Duodenal mucosa (tissue), 2 donors: ENCODE results near the gene CSF1R.
A peak's percentile ranks its signal among the peaks of the same experiment; 100 is the strongest.

Source experiments
- H3K27ac ChIP-seq: one replicate; pipeline ENCODE4 v1.7.0; 2013; ENCODE audit warnings: low read depth, low read length
- H3K27me3 ChIP-seq, 2 donors: one replicate each; pipeline ENCODE4 v1.7.0; 2013; ENCODE audit warnings: low read length in 2 of 2, control low read depth in 1 of 2; ENCODE audit not compliant: insufficient read depth in 2 of 2, control insufficient read depth in 1 of 2
- H3K36me3 ChIP-seq, 2 donors: one replicate each; pipeline ENCODE4 v1.7.0; 2013; ENCODE audit warnings: low read length in 2 of 2, control low read depth in 1 of 2; ENCODE audit not compliant: insufficient read depth in 2 of 2, control insufficient read depth in 1 of 2
- H3K4me1 ChIP-seq, 2 donors: one replicate each; pipeline ENCODE4 v1.7.0; 2013; ENCODE audit warnings: low read length in 2 of 2, control low read depth in 1 of 2; ENCODE audit not compliant: insufficient read depth in 2 of 2, control insufficient read depth in 1 of 2
- H3K4me3 ChIP-seq, 2 donors: one replicate each; pipeline ENCODE4 v1.7.0; 2013; ENCODE audit warnings: low read length in 2 of 2, low read depth in 1 of 2
- H3K9ac ChIP-seq, 2 donors: one replicate each; pipeline ENCODE4 v1.7.0; 2013; ENCODE audit warnings: low read length in 2 of 2, low read depth in 1 of 2
- H3K9me3 ChIP-seq, 2 donors: one replicate each; pipeline ENCODE4 v1.7.0; 2013; ENCODE audit warnings: low read length in 2 of 2, control low read depth in 1 of 2; ENCODE audit not compliant: control insufficient read depth in 1 of 2

CSF1R gene

DNA sequence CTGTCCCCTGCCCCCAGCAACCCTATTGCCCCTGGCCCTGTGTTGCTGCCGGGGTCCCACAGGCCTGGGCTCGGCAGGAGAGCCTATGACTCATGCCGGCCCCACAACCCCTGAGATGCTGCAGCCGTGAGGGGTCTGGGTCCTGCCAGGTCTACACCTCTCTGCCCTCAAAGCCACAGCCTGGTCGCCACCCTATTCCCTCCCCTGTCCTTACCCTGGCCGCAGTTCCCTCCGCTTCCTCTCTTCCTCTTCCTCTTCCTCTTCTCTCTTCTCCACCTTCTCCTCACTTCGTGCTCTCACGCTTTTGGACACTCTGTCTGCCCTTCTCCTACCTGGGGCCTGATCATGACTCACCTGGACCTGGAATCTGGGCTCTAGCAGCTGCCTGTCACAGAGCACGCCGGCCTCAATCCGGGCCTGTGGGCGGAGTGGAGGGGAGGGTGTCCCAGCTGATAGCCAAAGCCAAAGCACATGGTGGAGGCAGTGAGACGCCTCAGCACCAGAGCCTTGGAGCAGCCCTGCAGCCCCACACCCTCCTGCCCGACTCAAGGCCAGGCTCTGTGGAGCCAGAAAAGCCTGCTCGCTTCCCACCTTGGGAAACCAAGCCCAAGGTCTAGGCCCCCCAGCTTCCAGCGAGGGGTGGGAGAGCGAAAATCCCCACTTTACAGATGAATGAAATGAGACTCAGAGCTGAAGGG is 26.8 kb upstream of the CSF1R start:
- Histone ChIP-seq H3K36me3 (no peaks in the 10 kb centered on the region), H3K27me3 (no peaks in the 10 kb centered on the region), H3K9me3 (no peaks in the 10 kb centered on the region), H3K9ac (no peak overlapping the region), H3K4me3 (no peak overlapping the region), H3K27ac (no peak overlapping the region), H3K4me1 (peaks cover 14 to 18% of the 10 kb centered on the region in 2 donors)

DNA sequence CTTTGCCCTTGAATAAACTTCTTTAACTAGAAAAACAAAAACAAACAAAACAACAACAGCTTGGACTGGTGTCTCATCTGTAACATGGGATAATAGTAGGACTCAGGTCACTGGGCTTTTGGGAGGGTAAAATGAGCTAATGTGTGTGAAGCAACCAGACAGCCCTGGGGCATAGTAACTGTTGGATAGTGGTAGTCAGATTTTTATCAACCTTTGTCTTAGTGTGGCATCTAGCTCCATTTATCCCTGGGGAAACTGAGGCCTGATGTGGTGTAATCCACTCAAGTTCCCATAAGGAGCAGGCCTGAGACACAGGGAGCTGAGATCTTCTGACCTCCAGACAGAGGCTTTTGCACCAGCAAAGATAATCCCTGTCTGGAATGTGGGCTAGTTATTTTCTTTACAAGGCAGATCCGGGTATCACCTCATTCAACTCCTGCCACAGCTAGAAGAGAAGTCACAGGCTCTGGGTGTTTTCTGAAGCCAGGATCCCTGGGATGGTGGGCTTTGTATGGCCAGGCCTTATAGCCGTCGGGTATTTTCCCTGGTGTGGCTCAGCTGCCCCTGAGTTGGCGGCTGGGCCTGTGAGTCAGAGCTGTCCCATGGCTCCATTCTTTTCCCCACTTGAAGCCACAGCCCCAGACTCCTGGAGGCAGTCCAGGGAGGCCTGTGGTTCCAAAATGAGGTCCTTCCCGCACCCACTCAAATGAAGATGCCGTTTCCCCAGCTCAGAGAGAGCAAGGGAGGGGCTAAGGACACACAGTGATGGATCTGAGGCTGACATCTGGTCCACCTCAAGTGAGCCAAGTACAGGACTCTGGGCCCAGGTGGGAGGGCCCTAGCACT is 26.1 kb upstream of the CSF1R start:
- H3K4me3 ChIP-seq = no peak overlapping the region
- H3K4me1 ChIP-seq = peaks cover 22 to 25% of the 10 kb centered on the region in 2 donors
- no peak overlapping the region for H3K27ac ChIP-seq
- H3K36me3 ChIP-seq = no peaks in the 10 kb centered on the region
- no peak overlapping the region for H3K9ac ChIP-seq
- no peaks in the 10 kb centered on the region for H3K27me3 ChIP-seq
- H3K9me3 ChIP-seq = no peaks in the 10 kb centered on the region

DNA sequence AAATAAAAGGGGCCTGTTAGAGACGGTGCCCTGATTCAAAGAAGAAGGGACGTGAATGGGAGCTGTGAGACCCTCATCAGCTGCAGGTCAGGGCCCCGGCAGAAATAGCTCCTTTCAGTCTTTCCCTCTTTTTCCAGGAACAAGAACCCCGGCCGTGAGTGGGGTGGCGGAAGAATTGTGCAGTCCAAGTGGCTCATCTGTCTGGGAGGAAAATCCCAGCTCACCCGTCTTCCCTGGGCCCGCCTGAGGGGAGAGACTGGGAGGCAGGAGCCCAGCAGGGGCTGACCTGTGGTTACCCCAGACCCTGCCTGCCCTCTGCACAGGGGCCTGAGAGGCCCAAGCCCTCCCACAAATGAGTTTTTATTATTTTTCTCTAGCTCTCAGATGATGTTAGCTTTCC is 24.8 kb upstream of the CSF1R start:
- Histone ChIP-seq H3K36me3 (no peaks in the 10 kb centered on the region), H3K4me3 (no peak overlapping the region), H3K27ac (no peak overlapping the region), H3K9ac (no peak overlapping the region), H3K27me3 (no peaks in the 10 kb centered on the region), H3K9me3 (no peaks in the 10 kb centered on the region), H3K4me1 (peaks cover 35 to 39% of the 10 kb centered on the region in 2 donors)

DNA sequence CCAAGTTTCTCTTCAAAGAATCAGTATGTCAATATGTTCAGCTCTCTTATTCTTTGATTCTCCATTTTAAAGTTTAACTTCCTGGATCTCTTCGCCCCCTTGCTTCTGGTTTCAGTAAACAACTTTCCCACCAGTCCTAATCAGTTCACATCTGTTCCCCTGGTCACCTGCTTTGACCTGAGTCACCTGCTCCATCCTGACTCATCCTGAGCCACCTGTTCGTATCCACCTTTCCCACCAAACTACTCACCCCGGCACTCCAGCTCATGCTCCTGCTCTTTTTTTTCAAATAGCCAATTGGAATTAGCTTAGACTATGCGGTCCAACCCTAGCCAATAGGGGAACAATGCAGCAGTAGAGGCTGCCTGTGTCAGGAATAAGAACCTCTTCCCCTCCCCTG is 23.6 kb upstream of the CSF1R start:
- no peaks in the 10 kb centered on the region for H3K36me3 ChIP-seq

DNA sequence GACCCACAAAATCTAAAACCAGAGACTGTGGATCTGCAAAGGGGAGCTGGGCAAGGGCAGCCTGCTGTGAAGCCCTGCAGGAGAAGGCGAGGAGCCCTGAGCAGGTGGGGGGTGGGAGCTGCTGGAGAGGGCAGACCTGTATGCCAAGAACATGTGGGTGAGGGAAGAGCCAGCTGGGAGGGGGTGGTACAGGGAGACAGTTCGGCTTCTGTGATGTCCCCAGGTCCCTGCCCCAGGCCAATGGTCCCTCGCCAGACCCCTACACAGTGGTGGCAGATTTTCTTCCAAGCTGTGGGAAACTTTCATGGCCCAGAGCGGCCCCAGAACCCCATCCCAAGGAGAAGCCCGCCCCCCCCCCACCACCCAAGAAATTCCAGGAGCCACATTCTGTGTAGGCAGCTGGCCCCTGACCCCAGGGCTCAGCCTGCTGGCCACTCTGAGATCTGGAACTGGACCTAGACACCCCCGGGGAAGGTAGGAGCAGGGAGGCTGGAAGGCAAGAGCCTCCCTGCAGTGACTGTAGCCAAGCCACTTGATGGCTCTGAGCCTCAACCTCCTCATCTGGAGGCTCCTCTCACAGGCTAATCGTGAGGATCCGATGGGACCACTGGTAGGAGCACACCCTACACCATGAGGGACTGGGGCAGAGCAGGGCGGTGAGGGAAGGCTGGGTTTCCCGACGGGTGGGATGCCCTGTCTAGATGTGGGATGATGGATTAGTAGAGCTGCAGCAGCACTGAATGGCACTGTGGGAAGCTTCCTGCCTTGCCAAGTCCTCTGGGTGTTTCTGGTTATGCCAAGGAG is 22.6 kb upstream of the CSF1R start:
- Histone ChIP-seq H3K36me3 (no peaks in the 10 kb centered on the region), H3K27me3 (no peaks in the 10 kb centered on the region), H3K9ac (no peak overlapping the region), H3K4me1 (peaks cover 40 to 43% of the 10 kb centered on the region in 2 donors), H3K9me3 (no peaks in the 10 kb centered on the region), H3K4me3 (no peak overlapping the region), H3K27ac (no peak overlapping the region)

More for the DNA sequence above, 23.6 kb upstream of the CSF1R start:
- H3K9me3 ChIP-seq = no peaks in the 10 kb centered on the region
- peaks cover 40 to 43% of the 10 kb centered on the region in 2 donors for H3K4me1 ChIP-seq
- H3K27ac ChIP-seq = no peak overlapping the region
- no peak overlapping the region for H3K9ac ChIP-seq
- no peaks in the 10 kb centered on the region for H3K27me3 ChIP-seq
- no peak overlapping the region for H3K4me3 ChIP-seq

DNA sequence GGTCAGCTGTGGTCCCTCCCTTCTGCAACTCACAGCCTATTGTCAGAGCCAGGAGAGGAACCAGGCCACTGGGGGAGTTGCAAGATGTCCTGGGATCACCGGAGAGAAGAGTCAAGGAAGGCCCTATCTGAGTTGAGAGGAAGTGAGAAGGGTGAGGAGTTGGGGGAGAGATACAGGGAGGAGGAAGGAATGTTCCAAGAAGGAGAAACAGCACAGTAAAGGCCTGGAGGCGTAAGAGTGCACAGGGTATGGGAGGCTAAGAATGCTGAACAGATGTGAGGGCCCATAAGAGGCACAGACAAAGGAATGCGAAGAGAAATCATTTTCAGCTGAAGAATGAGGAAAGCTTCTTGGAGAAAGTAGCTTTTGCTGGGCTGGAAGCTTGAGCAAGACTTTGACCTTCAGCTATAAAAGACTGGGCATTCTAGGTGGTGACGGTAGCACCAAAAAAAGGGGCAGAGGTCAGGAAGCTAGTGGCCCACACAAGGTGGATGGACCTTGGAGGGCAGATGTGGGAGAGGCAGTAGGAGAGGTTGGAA is 21.6 kb upstream of the CSF1R start:
- peaks cover 39 to 43% of the 10 kb centered on the region in 2 donors for H3K4me1 ChIP-seq
- H3K27me3 ChIP-seq = no peaks in the 10 kb centered on the region
- H3K4me3 ChIP-seq = no peak overlapping the region
- H3K9ac ChIP-seq = peak overlapping the region in 1 of 2 donors; percentile 11
- H3K27ac ChIP-seq = peak overlapping the region; percentile 2
- H3K9me3 ChIP-seq = no peaks in the 10 kb centered on the region
- no peaks in the 10 kb centered on the region for H3K36me3 ChIP-seq

DNA sequence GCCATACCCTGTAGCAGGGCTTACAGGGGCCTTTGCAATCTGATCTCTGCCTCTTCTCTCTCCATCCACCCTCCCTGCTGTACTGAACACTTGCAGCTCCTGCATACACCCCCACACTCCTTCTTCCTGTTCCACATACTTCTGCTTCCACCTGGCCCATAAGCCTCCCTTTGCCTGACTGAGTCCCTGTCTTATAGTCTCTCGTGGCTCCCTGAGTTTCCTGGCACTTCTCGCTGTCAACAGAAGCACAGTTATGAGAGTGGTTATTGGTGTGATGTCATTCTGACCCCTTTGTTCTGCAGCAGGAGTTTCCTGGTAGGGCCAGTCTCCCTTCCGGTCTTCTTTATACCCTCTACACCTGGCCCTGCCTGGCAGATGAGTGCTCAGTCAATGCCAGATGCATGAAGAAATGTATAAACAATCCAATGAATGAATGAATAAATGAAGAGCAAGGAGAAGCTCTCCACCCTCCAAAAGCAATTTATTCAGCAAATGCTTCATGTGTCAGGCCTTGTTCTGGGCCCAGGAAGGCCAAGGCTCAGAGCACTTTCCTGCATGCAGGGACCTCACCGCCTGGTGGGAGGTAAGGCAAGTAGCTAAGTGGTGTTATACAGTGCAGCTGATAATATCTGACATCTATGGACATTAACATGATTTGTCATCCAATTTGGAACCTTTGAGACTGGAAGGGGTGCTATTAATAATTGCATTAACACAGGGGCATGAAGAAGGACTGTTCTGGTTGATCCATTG is 20.5 kb upstream of the CSF1R start:
- no peak overlapping the region for H3K27ac ChIP-seq
- no peaks in the 10 kb centered on the region for H3K9me3 ChIP-seq
- no peak overlapping the region for H3K9ac ChIP-seq
- no peak overlapping the region for H3K4me3 ChIP-seq
- H3K4me1 ChIP-seq = peaks cover 35 to 41% of the 10 kb centered on the region in 2 donors
- H3K36me3 ChIP-seq = no peaks in the 10 kb centered on the region
- no peaks in the 10 kb centered on the region for H3K27me3 ChIP-seq

DNA sequence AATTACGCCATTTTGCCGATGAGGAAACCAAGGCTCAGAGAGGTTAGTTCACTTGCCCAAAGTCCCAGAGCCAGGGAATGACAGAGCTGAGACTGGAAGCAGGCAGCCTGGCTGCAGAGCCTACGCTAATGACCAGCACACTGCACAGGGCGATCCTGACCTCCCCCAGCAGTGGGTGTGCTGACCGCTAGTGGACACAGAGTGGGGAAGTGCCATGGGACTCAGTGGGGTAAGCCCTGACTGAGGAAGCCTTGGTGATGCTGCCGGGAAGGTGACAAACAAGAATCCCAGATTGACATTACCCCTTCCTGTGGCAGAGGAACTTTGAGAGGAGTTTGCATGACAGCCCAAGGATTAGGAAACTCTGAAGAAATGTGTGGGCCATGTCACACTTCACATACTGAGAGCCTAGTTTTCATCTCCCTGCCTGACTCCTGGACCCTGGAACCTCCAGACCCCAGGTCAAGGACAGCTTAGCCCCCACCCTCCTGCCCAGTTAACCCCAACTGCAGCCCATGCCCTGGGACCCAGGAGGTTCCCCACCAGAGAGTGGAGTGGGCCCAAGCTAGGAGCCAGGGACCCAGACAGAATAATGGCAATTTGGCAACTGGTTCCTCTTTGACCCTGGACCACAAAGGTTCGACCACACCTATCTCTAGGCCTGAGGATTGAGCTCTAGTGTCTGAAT is 19.7 kb upstream of the CSF1R start:
- H3K9ac ChIP-seq = no peak overlapping the region
- H3K4me1 ChIP-seq = peaks cover 35 to 41% of the 10 kb centered on the region in 2 donors
- H3K27ac ChIP-seq = no peak overlapping the region
- H3K9me3 ChIP-seq = no peaks in the 10 kb centered on the region
- H3K36me3 ChIP-seq = no peaks in the 10 kb centered on the region
- no peaks in the 10 kb centered on the region for H3K27me3 ChIP-seq
- no peak overlapping the region for H3K4me3 ChIP-seq

DNA sequence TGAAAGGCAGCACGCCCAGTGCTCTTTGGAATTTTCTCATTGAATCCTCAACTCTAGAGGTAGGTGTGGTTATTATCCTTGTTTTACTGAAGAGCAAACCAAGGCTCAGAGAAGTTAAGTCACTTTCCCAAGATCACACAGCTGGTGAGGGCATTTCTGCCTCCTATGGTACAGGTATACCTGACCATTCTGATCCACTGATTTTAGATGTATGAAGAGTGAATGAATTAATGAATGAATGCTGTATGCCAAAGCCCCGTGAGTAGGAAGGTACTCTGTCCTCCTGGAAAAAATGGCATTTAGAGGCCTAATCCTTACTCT is 18.2 kb upstream of the CSF1R start:
- H3K4me3 ChIP-seq = no peak overlapping the region
- peaks cover 35 to 41% of the 10 kb centered on the region in 2 donors for H3K4me1 ChIP-seq
- no peaks in the 10 kb centered on the region for H3K27me3 ChIP-seq
- H3K36me3 ChIP-seq = no peaks in the 10 kb centered on the region
- H3K27ac ChIP-seq = no peak overlapping the region
- H3K9ac ChIP-seq = no peak overlapping the region
- H3K9me3 ChIP-seq = no peaks in the 10 kb centered on the region
